ENCODE measurements around the gene LRP3.

- no peak for TF ChIP-seq CTCF (IDR thresholded peaks at IDR 0.05 in 2 of 3, conservative IDR thresholded peaks at IDR 0.05 in 1 of 3; ENCODE audit: borderline replicate concordance in 1 of 3, insufficient read depth in 1 of 3, low read depth in 2 of 3, low read length in 2 of 3)
- no peak for TF ChIP-seq ATF3 (IDR thresholded peaks at IDR 0.05)
- TF ChIP-seq POLR2A (IDR thresholded peaks at IDR 0.05; ENCODE audit: borderline replicate concordance, extremely low read depth, insufficient read depth, insufficient read length) = no peak
- TF ChIP-seq YY1 (IDR thresholded peaks at IDR 0.05; ENCODE audit: extremely low read depth, insufficient replicate concordance, low read depth, low read length) = no peak
- no peak for TF ChIP-seq POLR2AphosphoS5 (IDR thresholded peaks at IDR 0.05; ENCODE audit: low read depth, low read length)
- no peak for TF ChIP-seq EGR1 (IDR thresholded peaks at IDR 0.05; ENCODE audit: low read depth)
- no peak for TF ChIP-seq JUND (IDR thresholded peaks at IDR 0.05)
- no peak for TF ChIP-seq EZH2 (IDR thresholded peaks at IDR 0.05)
- no peak for TF ChIP-seq MAX (IDR thresholded peaks at IDR 0.05)
- no peak for TF ChIP-seq ZNF274 (IDR thresholded peaks at IDR 0.05; ENCODE audit: low read depth, low read length)
- no peak for TF ChIP-seq RAD21 (IDR thresholded peaks at IDR 0.05; ENCODE audit: low read depth)
These were observed 34.2 kb upstream of the LRP3 start for GRCh38 chr19:33159893-33160292.

Measured in HCT116 (cell line).